Activated T-helper 17 cell treated with anti-CD3 and anti-CD28 coated beads, Interleukin-2, amount 50 U/mL, for 72 hours (primary cell): ENCODE measurements around the gene ZC3H12C. TPM values are rescaled to one million over a fixed set of nuclear protein-coding genes. Genes with fewer than 3 reads are reported as not detected.

Source experiments
- ATAC-seq: fragments of 150-1000 bp; cut with Tn5 transposase; replicated peaks from 2 replicates; pipeline ENCODE4 v1.10.0; 2021; ENCODE audit warnings: mild to moderate bottlenecking, moderate library complexity
- H3K27ac Mint-ChIP-seq: one replicate; pipeline ENCODE4 v1.8.0; 2022; ENCODE audit warnings: mixed read lengths
- H3K27me3 Mint-ChIP-seq: one replicate; pipeline ENCODE4 v1.8.0; 2022; ENCODE audit warnings: mixed read lengths
- H3K36me3 Mint-ChIP-seq: one replicate; pipeline ENCODE4 v1.8.0; 2022; ENCODE audit warnings: low read depth, mild to moderate bottlenecking, mixed read lengths
- H3K4me1 Mint-ChIP-seq: one replicate; pipeline ENCODE4 v1.8.0; 2022; ENCODE audit warnings: mixed read lengths
- H3K4me3 Mint-ChIP-seq: one replicate; pipeline ENCODE4 v1.8.0; 2022; ENCODE audit warnings: mild to moderate bottlenecking, mixed read lengths
- H3K9me3 Mint-ChIP-seq: one replicate; pipeline ENCODE4 v1.8.0; 2022; ENCODE audit warnings: mixed read lengths
- total RNA-seq, 2 donors: library from RNA; stranded (reverse); gene quantifications; one replicate each; pipeline ENCODE4 v1.2.3, GENCODE V29; 2022

The ZC3H12C gene
- total RNA-seq, 2 donors from 2014 or later: 2.9 to 5.8 TPM

DNA sequence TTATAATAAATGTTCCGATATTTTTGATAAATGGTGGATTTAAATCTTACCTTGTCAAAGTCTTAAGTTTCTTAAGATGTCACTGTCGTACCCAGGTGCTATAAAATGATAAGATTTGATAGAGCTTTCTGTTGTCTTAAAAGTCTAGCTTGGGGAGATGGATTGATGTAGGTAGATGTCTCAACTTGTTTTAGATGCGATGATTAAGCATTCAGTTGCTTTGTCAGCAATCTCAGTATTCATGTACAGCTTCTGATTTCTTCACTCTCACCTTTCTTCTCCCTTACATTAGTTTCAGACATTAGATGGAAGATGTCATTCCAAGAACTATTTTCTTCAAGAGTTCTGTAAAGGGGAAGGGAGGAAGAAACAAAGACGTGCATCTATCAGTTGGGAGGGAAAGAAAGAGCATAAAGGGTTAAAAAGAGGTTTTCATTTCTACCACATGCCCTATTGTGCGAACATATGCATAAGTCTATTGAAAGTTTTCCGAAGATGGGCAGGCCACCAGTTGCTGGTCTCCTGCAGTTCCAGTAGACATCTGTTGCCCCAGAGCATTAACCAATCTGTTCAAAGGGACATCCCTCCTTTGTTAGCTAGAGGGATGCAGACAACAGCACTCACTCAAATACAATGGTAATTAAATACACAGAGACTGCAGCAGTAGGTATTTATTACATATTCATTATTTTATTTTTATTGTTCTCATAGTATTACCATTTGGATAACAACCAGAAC is 38.4 kb downstream of the ZC3H12C start:
- no peaks in the 10 kb centered on the region for H3K4me1 Mint-ChIP-seq

DNA sequence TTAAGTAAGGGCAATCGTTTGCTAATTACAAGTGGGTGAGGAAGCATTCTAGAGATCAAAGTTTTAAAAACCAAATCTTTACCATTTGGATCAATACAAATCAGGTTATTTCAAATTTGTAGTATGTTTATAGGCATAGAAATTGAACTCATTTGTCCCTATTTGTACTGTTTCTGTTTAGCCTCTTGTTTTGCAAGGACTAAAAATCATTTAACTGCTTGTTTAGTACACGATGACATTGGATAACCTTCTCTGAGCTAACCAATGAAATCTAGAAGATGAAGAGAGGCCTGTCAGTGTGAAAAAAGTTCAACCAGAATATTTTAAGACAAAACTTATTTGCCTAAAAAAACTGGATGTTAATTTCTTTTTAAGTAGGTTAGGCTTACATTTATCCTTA is 40.0 kb downstream of the ZC3H12C start:
- H3K9me3 Mint-ChIP-seq: no peaks in the 10 kb centered on the region
- no peak overlapping the region for H3K27ac Mint-ChIP-seq
- peaks cover 14% of the 10 kb centered on the region for H3K27me3 Mint-ChIP-seq
- H3K36me3 Mint-ChIP-seq: no peaks in the 10 kb centered on the region
- H3K4me1 Mint-ChIP-seq: no peaks in the 10 kb centered on the region
- ATAC-seq: no peak
- H3K4me3 Mint-ChIP-seq: no peak overlapping the region

More for the DNA sequence above, 38.4 kb downstream of the ZC3H12C start:
- no peak overlapping the region for H3K4me3 Mint-ChIP-seq
- H3K9me3 Mint-ChIP-seq: no peaks in the 10 kb centered on the region
- H3K27ac Mint-ChIP-seq: no peak overlapping the region
- peaks cover 16% of the 10 kb centered on the region for H3K27me3 Mint-ChIP-seq
- no peaks in the 10 kb centered on the region for H3K36me3 Mint-ChIP-seq
- ATAC-seq: no peak

DNA sequence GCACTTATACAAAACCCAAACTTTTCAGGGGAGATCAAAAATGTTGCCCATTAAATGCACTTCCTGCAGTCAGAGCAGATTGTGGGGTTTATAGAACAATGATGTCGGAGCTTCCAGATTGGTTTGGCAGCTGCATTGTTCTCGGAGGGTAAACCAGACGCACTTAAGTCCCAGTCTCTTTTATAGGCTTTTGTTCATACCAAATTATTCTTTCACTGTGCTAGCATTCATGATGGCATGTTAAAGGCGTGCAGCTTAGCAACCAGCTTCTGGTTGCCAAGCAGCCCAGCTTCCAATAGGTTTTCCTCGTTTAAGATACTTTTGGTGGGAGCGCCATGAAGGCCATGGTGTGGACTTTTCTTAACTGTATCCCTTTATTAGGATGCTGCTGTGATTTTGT is 40.9 kb downstream of the ZC3H12C start:
- no peak overlapping the region for H3K4me3 Mint-ChIP-seq
- ATAC-seq: no peak
- H3K4me1 Mint-ChIP-seq: no peaks in the 10 kb centered on the region
- no peaks in the 10 kb centered on the region for H3K36me3 Mint-ChIP-seq
- H3K27ac Mint-ChIP-seq: no peak overlapping the region
- peaks cover 14% of the 10 kb centered on the region for H3K27me3 Mint-ChIP-seq
- H3K9me3 Mint-ChIP-seq: no peaks in the 10 kb centered on the region

DNA sequence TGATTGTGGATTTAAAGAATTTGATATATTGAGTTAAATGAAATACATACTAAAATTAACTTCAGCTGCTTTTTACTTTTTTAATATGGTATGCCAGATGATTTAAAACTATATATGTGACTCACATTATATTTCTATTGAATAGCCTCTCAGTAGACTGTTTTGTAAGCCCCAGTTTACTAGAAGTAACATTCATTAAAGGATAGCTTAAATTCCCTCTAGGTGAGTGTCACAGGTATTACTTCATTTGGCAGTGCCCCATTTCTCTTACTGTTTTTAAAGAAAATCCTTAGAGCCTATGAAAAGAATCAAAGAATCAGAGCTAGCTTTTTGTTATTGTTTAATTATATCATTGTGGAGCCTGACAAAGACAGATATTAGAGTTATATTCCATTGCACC is 48.6 kb downstream of the ZC3H12C start:
- Mint-ChIP-seq H3K36me3 (no peaks in the 10 kb centered on the region), H3K4me1 (no peaks in the 10 kb centered on the region), H3K27ac (no peak overlapping the region), H3K27me3 (peaks cover 25% of the 10 kb centered on the region), H3K4me3 (no peak overlapping the region), H3K9me3 (peaks cover 3% of the 10 kb centered on the region)
- ATAC-seq: no peak

DNA sequence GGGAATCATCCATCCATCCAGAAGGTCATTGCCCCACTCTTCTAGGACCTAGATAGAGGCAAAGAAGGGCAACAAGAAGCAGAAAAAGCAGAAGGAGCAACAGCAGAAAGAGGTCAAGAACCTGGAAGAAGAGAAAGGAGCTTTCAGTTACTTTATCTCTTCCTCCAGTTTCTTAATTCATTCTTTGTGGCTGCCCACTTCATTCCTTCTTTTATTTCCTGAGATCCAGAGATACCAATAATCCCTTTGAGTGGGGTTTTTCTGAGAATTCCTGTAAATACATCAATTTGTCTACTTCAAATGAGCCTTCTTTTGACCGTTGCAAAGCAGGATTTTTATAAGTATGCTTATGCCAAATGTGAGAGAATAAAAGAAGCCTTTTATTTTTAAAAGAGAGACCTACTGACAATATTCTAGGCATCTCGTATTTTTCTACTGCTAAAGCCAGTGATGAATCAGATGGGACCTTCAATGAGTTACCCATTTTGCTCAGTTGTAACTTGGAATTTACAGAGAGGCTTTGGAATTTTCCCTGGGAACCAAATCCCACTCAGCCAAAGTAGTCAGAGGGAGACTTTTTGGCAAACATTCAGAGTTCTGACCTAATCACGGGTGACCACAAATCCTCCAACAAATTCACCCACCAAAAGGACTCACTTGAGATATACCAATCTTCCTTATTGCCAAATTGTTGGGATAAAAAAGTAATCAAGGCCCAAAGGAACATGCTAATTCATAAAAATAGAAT is 54.9 kb downstream of the ZC3H12C start:
- Mint-ChIP-seq H3K9me3 (peaks cover 3% of the 10 kb centered on the region), H3K36me3 (no peaks in the 10 kb centered on the region), H3K27me3 (peaks cover 15% of the 10 kb centered on the region), H3K27ac (no peak overlapping the region), H3K4me3 (no peak overlapping the region), H3K4me1 (no peaks in the 10 kb centered on the region)
- no peak for ATAC-seq

DNA sequence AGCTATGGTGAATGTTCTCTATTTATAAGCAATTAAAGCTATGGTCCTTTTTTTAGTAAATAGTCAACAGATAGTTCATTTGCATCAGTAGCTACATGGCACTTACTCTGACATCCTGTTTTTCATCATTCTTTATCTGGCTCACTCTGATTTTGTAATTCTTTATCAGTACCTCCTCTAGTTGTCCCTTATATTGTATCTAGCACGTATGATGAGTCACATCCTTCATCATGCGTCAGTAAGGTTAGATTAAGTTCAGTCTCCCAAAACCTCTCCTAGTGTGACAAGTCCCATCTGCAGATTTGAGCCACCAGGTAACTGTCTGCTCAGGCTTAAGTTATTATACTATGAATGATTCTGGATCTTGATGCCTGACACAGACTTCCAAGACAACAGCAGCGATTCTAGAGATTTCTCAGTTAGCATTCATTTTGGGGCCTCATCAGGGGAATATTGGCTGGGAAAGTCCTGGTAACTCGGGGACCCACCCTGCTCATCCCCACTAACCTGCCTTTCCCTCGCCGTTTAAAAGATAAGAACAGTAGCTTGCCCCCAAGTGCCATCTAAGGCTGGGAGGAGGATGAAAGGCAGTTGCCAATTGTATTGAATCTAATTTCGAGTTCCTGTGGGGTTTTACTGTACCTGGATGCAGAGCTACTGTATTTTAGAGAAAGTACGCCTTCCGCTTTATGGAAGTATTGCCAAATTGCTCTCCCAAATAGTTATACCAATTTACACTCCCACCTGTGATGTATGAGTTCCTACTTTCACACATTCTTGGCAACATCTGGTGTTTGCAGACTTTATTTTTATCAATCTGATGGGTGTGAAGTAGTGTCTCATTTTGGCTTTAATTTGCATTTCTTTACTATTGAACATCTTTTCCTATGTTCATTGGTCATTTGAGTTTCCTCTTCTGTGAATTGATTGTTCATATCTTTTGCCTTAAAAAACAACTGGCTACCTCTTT is 55.9 kb downstream of the ZC3H12C start:
- Mint-ChIP-seq H3K4me1 (no peaks in the 10 kb centered on the region), H3K27ac (no peak overlapping the region), H3K27me3 (peaks cover 15% of the 10 kb centered on the region), H3K36me3 (no peaks in the 10 kb centered on the region), H3K4me3 (no peak overlapping the region), H3K9me3 (peaks cover 3% of the 10 kb centered on the region)
- ATAC-seq: peak; percentile 90

DNA sequence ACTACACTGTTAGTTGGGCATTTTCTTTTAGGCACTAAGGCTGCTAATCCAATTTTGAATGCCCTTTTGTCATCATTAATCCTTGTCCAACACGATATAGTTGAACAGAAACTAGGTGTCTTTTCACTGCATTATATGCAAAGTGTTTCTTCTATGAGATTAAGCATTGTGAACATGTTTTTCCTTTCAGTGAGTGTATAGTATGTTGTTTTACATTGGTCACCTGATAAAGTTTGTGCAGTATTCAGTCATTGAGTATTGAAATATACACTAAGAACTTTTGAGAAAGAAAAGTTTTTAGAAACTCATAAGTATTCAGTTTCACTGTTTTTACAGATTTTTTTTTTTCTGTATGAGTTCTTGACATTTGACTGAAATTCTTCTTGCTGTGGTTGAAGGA is 59.0 kb downstream of the ZC3H12C start:
- Mint-ChIP-seq H3K36me3 (no peaks in the 10 kb centered on the region), H3K4me3 (no peak overlapping the region), H3K27ac (no peak overlapping the region), H3K27me3 (peaks cover 3% of the 10 kb centered on the region), H3K9me3 (no peaks in the 10 kb centered on the region), H3K4me1 (no peaks in the 10 kb centered on the region)
- peak; percentile 30 for ATAC-seq

DNA sequence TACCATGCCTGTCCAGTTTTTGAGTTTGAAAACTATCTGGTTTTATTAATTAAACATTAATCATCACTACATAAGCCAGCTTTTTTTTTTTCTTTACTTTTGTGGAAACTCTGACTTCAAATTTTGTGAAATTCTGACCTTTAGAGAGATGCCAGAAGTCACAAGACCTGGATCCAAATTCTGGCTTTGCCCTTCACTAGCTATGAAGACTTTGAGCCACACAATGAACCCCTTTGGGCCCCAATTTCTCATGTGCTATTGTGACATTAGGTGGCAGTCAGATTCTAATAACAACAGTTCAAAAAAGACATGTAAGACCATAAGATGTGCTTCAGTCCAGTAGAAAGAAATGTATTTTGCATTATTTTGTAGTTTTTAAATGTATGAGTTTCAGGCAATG is 60.3 kb downstream of the ZC3H12C start:
- H3K36me3 Mint-ChIP-seq: no peaks in the 10 kb centered on the region
- H3K27ac Mint-ChIP-seq: no peak overlapping the region
- no peak for ATAC-seq
- no peak overlapping the region for H3K4me3 Mint-ChIP-seq
- peaks cover 8% of the 10 kb centered on the region for H3K27me3 Mint-ChIP-seq
- no peaks in the 10 kb centered on the region for H3K4me1 Mint-ChIP-seq
- no peaks in the 10 kb centered on the region for H3K9me3 Mint-ChIP-seq

DNA sequence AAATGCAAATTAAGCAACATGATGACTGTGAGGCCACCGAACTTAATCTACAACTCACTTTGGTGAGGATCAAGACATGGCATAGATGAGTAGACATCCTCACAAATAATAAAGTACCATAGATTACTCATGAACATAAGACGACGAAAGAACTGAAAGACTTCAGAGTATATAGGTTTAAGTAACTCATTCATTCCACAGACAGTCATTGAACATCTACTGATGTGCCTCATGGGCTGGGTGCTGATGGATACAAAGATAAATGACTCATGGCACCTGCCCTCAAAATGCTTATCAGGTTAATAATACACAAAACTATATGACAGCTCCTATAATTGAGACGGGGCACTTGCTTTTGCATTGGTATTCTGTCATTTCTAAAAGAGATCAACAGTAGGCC is 63.3 kb downstream of the ZC3H12C start:
- Mint-ChIP-seq H3K36me3 (no peaks in the 10 kb centered on the region), H3K4me1 (no peaks in the 10 kb centered on the region), H3K9me3 (no peaks in the 10 kb centered on the region), H3K27me3 (peaks cover 5% of the 10 kb centered on the region), H3K27ac (no peak overlapping the region), H3K4me3 (no peak overlapping the region)
- peak; percentile 44 for ATAC-seq

DNA sequence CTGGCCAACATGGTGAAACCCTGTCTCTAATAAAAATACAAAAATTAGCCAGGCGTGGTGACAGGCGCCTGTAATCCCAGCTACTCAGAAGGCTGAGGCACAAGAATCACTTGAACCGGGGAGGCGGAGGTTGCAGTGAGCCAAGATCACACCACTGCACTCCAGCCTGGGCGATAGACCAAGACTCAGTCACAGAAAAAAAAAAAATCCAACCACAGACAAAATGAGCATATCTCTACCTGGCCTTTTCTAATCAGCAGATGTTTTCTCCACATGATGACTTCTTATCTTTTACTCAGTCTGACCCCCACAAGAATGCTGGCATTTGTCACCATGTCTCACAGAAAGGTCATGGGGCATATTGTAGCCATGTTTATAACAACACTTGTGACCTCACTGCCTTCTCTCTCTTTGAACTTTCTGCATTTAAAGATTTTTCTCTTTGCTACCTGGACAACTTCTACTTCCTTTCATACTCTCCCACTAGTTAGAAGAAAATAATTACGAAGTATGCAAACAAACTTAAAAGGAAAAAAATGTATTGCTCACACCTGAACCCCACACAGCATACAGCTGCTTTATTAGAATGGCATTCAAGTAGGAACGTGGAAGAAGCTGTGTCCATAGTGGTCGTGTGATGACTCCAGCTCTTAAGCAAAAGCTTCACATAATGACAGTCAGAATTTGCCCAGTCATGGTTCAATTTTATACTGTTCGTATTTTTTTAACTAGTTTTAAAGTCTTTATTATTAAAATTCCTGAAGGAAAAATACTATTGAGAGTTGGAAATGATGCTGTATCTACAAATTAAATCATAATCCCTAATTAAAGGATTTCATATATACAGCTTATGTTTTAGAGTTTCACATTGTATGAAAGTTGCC is 65.4 kb downstream of the ZC3H12C start:
- Mint-ChIP-seq H3K4me3 (no peak overlapping the region), H3K9me3 (no peaks in the 10 kb centered on the region), H3K4me1 (no peaks in the 10 kb centered on the region), H3K27me3 (peaks cover 9% of the 10 kb centered on the region), H3K27ac (no peak overlapping the region), H3K36me3 (no peaks in the 10 kb centered on the region)
- no peak for ATAC-seq

DNA sequence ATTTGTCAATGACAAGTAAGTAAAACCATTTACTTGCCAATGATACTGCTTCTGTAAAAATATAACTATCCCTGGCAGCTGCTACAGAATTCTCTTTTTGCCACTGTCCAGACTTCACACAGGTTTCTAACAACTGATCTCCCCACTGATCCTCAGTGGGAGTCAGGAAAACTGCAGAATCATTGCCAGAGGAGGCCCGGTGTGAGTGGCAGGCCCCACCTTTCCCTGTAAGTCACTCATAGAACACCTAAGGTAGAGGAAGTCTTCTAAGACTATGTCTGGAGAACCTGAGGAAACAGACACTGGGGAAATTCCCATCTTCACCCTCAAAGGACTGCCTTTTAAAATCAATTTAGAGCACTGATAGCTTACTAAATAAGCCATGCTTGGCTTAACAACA is 66.3 kb downstream of the ZC3H12C start:
- Mint-ChIP-seq H3K27ac (no peak overlapping the region), H3K27me3 (peaks cover 9% of the 10 kb centered on the region), H3K4me3 (no peak overlapping the region), H3K4me1 (no peaks in the 10 kb centered on the region), H3K9me3 (no peaks in the 10 kb centered on the region), H3K36me3 (no peaks in the 10 kb centered on the region)
- no peak for ATAC-seq

DNA sequence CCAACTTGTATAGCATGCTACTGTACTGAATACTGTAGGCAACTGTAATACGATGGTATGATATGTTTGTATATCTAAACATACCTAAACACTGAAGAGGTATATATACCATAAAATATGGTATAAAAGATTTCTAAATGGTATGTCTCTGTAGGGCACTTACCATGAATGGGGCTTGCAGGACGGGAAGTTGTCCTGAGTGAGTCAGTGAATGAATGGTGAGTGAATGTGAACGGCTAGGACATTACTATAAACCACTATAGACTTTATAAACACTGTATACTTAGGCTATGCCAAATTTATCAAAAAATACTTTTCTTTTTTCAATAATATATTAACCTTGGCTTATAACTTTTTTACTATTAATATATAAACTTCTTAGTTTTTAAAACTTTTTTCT is 66.8 kb downstream of the ZC3H12C start:
- Mint-ChIP-seq H3K4me3 (no peak overlapping the region), H3K4me1 (no peaks in the 10 kb centered on the region), H3K27ac (no peak overlapping the region), H3K27me3 (peaks cover 11% of the 10 kb centered on the region), H3K36me3 (no peaks in the 10 kb centered on the region), H3K9me3 (no peaks in the 10 kb centered on the region)
- no peak for ATAC-seq

DNA sequence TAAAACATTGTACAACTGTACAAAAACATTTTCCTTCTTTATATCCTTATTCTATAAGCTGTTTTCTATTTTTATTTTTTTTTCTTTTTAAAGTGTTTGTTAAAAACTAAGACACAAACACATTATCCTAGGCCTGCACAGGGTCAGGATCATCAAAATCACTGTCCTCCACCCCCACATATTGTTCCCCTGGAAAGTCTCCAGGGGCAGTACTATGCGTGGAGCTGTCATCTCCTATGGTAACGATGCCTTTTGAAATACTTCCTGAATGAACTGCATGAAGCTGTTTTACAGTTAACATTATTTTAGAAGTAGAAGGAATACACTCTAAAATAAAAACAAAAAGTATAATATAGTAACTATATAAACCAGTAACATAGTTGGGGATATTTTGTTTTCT is 67.2 kb downstream of the ZC3H12C start:
- no peaks in the 10 kb centered on the region for H3K36me3 Mint-ChIP-seq
- ATAC-seq: no peak
- H3K4me3 Mint-ChIP-seq: no peak overlapping the region
- H3K9me3 Mint-ChIP-seq: no peaks in the 10 kb centered on the region
- H3K27ac Mint-ChIP-seq: no peak overlapping the region
- peaks cover 11% of the 10 kb centered on the region for H3K27me3 Mint-ChIP-seq
- H3K4me1 Mint-ChIP-seq: no peaks in the 10 kb centered on the region

DNA sequence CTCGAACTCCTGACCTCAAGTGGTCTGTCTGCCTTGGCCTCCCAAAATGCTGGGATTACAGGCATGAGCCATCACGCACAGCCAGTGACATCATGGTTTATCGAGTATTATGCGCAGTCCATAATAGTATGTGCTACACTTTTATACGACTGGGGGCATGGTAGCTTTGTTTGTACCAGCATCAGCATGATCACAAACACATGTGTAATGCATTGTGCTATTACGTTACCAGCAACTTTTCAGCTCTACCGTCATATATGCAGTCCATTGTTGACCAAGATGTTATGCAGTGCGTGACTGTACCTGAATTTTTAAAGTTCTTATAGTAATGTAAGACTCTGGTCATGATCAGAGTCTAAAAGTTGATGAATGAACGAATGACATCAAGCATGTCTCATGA is 67.9 kb downstream of the ZC3H12C start:
- ATAC-seq: no peak
- H3K4me3 Mint-ChIP-seq: no peak overlapping the region
- H3K36me3 Mint-ChIP-seq: no peaks in the 10 kb centered on the region
- H3K4me1 Mint-ChIP-seq: no peaks in the 10 kb centered on the region
- H3K27ac Mint-ChIP-seq: no peak overlapping the region
- peaks cover 11% of the 10 kb centered on the region for H3K27me3 Mint-ChIP-seq
- H3K9me3 Mint-ChIP-seq: no peaks in the 10 kb centered on the region
